HuH-7 (cell line): Measurements from ENCODE around the gene PLEKHM1.
"Not testable (repeated sequence)": the region's sequence is repeated elsewhere in the genome, so short reads cannot be mapped to it uniquely, and the experiment has no call there.

Experiments
- DNase-seq: peaks from one replicate; pipeline ENCODE4 v3.0.0; 2011; ENCODE audit warnings: low spot score

PLEKHM1 gene

DNA sequence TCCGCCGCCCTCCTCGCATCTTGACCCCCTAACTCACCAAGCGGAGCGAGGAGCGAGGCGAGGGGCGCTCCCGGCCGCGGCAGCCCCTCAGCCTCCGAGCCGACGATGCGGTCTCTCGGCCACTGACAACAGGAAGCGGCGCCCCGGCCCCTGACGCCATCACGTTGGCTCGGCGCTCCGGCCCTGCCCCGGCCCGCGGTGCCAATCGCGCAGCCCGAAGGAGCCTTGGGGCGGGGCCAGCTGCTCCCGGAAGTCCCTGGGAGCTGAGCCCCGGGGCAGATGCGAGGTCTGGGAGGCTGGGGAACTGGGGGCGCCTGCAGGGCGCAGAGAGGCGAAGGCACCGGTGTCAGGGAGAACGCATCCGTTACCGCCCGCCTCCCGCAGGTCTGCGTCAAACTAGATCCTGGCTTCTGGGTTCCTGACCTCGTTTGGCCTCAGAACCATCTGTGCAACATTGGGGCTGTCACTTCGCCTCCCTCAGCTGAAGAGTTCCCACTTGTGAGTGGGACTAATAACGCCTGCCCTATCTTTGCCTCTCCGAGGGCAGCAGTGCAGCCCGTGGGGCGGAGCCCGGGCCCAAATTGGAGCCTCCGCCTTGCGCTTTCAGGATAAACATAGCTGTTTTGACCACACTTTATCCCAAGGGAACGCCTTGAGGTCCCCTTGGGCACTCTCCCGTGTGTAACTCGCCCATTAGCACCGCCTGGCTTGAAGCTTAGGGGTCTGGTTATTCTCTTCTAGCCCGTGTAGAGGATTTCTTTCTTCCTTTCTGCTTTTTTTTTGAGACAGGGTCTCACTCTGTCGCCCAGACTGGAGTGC, at the start of gene PLEKHM1:
Gene PLEKHM1 (minus strand): TSS at position 107 of the 819 bp plus-strand sequence. CDS start 8,237 bp downstream, outside the sequence.
- peak; percentile 62 for DNase-seq

DNA sequence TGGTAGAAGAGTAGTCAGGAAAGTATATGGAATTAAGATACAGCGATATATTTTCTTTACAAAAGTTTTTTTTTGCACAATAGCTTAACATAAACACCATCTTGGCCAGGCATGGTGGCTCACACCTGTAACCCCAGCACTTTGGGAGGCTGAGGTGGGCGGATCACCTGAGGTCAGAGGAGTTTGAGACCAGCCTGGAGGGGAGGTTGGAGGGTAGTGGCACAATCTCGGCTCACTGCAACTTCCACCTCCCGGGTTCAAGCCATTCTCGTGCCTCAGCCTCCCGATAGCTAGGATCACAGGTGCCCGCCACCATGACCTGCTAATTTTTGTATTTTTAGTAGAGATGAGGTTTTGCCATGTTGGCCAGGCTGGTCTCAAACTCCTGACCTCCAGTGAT, 47.6 kb upstream of the PLEKHM1 start:
- DNase-seq: not testable (repeated sequence)

DNA sequence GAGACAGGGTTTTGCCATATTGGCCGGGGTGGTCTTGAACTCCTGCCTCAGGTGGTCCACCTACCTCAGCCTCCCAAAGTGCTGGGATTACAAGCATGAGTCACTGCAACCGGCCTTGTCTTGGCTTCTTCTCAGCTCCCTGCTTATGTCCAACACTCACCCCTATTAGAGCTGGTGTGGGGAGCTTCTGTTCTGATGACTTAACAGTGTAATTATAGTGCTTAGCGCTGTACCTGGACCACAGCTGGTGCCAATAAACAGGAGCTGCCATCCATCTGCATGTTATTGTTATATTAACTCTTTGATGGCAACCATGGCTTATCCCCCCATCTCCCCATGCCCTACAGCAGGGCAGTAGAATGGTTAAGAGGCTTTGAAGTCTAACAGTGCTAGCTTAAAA, 15.6 kb upstream of the PLEKHM1 start:
- DNase-seq: not testable (repeated sequence)

DNA sequence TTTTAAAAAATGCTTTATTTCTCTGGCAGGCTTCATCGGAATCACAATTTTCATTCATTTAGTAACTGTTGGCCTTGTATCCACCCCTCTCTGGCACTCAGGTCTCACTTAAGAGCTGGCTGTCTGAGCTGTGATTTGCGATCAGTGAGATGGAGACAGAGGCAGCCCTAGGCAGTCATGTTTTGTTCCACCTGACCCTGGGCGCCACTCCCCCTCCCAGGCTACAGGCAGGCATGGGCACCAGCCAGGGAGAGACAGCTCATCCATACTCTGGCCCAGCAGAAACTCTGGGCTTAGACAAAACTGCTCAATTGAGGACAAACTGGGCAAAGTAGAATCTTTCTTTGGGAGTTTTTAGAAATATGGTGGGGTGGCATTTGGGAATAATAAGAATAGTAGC, 14.7 kb upstream of the PLEKHM1 start:
- not testable (repeated sequence) for DNase-seq

DNA sequence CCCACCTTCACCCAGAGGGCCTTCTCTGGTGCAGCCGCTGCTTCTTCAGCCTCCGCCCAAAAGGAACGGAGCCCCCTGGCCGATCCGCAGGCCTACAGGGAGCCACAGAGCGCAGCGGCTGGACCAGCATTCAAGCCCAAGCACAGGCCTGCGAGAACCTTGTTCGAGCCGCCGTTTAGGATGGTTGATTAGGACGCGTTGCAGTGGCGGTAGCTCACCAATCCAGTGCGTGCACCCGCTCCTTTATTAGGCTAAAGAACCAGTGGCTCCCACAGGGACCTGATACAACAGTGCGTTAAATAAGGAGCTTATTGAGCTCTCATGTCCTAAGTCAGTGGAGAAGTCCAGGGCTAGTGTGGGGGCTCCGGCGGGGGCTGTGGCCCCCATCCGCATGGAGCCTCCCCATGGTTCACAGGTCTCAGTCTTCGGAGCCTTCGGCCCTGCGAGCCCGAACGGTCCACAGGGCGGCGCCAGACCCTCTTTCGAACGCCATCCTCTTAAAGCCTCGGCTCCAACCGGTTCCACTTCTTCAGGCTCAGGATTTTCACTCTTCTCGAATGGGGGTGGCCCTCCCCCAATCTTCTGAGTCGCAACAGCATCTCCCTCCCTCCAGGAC, 10.7 kb upstream of the PLEKHM1 start:
- not testable (repeated sequence) for DNase-seq

GRCh38 chr17:45500478-45500877, 10.0 kb upstream of the PLEKHM1 start:
- not testable (repeated sequence) for DNase-seq

DNA sequence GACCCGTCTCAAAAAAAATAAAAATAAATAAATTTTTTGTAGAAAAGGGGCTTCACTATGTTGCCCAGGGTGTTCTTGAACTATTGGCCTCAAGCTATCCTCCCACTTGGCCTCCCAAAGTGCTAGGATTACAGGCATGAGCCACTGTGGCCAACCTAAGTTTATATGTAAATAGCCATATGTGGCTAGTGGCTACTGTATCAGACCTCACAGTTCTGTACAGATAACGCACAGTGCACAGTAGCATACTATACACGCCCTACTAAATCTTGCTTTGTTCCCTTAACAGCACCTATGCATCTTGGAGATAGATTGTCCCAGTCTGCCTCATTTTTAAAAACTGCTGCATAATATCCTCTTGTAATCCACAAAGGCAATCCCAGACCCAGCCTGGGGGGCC, 8.7 kb upstream of the PLEKHM1 start:
- DNase-seq: not testable (repeated sequence)

- not testable (repeated sequence) for DNase-seq
These were observed 7.9 kb upstream of the PLEKHM1 start for GRCh38 chr17:45498377-45498776.

GRCh38 chr17:45497449-45497848, 6.9 kb upstream of the PLEKHM1 start:
- DNase-seq: not testable (repeated sequence)

GRCh38 chr17:45496507-45496906, 6.0 kb upstream of the PLEKHM1 start:
- not testable (repeated sequence) for DNase-seq

DNA sequence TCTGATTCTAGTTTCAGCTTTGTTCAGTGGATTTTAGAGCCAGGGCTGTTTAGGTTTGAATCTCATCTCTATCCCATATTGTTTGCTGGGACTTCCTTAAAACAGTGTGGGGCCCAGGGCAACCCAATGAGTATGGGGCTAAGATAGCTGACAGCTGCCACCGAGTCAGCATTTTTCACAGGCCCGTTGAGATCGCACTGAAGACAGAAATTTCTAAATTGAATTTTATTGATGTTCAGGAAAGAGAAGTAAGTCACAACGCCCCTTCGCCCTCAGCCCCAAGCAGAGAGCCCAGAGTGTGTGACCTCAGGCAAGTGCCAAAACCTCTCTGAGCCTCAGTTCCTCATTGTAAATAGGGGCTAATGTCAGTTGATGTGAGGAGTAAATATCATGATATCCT, 4.0 kb upstream of the PLEKHM1 start:
- not testable (repeated sequence) for DNase-seq

DNA sequence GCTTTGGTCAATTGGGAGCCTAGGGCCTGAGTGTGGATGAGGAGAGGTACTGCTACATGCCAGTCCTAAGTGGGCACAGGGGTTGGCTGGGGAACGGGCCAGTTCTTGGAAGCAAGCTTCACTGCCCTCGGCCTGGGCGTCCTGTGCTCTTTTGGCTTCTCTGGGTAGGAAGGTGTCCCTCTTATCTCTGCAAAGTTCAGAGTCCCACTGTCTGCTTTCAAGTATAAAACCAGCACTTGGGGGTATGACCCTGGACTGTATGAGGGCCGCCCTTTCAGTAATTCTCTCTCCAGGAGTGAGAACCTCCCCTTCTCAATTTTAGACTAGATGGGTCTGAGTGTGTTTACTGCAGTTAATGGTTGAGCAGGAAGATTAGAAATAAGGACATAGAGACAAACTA, 1.6 kb upstream of the PLEKHM1 start:
- DNase-seq: not testable (repeated sequence)

DNA sequence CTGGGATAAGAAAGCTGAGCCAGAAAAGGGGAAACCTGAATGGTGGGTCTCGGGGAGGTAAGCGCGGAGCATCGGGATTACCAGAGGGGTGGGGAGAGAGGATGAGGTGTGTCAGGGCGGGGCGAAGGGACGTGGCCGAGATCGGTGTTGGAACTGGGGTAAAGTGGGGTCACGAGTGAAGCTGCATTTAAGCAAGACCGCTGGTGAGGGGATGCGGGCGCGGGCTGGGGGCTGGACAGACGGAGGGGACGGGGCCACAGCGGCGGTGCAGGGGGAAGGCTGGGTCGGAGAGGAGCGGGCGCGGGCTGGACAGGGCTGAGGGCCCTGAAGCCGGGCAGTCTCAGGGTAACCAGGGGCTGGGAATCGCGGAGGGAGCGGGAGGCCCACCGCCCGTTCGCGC, 323 bp downstream of the PLEKHM1 start:
- not testable (repeated sequence) for DNase-seq

DNA sequence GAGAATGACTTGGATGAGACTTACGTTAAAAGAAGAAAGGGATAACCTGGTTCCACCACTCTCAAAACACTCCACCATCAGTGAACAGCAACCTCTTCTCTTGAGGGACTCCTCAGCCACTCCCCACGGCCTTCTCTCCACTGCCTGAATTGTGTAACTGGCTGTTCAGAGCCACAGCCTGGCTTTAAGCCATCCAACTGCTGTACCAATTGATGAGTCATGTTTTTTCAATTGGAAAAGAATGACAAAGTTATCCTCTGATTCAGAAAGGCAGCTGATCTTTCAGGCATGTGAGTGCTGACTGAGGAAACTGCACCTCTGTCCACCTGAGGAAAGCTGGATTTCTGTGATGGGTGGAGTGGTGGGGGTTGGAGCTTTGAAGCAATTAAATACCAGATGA, 2.8 kb downstream of the PLEKHM1 start:
- peak; percentile 34 for DNase-seq

DNA sequence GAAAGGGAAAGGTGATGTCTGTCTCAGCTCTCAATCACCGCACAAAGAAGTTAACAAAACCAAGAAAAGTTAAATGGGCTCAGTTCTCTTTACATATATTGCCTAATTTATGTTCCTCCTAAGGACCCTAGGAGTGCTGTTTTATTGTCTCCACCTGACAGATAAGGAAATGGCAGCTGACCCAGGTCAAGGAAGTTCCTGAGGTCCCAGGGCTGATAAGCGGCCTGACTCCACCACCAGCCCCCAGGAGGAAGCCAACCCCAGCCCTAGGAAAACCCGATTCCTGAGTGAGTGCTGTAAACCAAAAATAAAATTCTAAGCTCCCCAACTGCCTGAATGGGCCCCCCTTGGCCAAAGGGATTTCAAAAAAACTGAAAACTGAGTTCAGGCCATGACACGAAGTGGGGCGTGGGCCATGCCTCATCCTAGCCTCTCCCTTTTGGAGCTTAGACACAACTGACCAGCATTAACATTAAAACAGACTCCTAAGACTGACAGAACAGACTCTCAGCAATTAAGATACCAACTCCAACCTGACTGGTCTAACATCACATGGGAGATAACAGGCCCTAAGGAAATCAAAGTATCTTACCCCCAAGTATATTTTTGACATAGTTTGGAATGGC, 6.8 kb downstream of the PLEKHM1 start:
- DNase-seq: not testable (repeated sequence)

GRCh38 chr17:45483177-45483576, 7.3 kb downstream of the PLEKHM1 start:
- not testable (repeated sequence) for DNase-seq

DNA sequence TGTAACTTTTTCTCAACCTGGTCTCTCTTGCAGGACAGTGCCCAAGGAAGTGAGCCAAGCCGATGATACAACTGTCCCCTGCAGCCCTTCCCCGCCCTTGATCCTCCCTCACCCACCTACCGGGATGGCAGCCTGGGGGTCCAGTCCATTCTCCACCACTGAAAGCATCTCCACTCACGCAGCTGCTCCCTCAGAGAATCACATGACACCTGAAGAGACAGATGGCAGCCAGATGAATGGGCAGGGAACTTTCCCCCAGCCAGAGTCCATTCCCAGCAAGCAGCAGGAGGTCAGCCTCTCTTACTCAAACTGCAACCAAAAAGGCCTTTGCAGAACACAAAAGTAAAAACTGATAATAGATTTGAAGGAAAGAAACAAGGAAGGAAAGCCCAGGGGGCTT, 8.2 kb downstream of the PLEKHM1 start:
- DNase-seq: not testable (repeated sequence)

GRCh38 chr17:45475436-45475835, 15.1 kb downstream of the PLEKHM1 start:
- DNase-seq: not testable (repeated sequence)

- not testable (repeated sequence) for DNase-seq
These were observed 18.3 kb downstream of the PLEKHM1 start for GRCh38 chr17:45472249-45472648.

DNA sequence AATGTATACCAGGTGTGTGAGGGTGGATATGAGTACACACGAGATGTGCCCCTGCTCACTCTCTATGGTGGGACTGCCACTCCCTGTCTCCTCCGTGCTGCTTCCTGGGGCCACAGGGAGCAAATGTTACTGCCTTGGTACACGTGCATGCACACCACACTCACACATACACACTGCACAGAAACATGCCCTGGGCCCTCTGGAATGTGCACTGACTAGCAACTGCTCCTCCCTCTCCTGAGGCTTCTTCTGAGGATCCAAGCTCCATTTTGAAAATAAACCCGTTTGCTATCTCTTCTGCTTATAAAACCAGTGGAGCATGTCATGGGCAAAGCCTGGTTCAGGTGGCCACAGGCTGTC, 21.3 kb downstream of the PLEKHM1 start:
- not testable (repeated sequence) for DNase-seq

DNA sequence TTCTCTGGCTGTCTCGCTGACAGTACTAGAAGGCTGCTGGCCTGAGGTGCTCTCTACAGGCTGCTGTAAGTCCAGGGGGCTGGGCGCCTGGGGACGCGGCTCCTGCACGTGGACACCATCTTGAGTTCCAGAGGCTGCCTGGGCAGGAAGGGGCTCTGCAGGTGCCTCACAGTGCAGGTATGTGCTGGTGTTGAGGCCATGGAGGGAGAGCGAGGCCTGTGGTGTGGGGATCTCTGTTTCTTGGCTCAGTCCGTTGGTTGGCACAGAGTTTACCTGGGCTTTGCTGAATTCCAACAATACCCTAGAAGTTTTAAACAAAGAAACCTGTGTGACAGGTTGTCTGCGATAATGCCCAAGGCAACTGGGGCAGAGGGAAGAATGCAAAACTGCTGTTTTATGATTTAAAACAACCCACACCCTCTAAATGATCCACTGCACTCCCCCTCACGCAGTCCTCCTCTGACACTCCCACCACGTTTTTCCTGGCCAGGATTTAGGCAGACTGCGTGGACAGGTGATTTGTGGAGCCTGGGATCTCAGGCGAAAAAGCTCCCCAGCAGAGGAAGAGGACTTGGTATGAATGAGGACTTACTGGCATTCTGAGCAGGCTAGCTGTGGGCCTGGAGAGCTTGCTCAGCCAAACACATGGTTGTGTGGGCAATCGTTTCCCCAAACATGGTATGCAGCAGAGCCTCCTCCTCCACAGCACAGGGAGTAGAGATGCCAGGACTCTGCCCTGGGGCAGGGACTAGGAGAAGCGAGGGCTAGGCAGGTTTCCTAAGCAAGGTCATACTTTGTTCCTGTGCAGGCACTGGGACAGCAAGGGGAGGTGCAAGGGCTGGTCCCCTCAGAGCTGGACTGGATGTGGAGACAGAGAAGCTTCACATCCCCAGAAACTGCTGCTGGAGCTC, 22.0 kb downstream of the PLEKHM1 start:
- DNase-seq: not testable (repeated sequence)
